Right cardiac atrium (tissue), 5 donors: ENCODE data around the gene GPM6B. TPM values are rescaled to one million over a fixed set of nuclear protein-coding genes. Genes with fewer than 3 reads are reported as not detected.

ENCODE experiments used
- ATAC-seq, 2 donors: fragments of 200-7000 bp; cut with Tn5 transposase; one replicate each; pipeline versions ENCODE4 v1.8.0 to v1.9.1; 2020; ENCODE audit warnings: moderate library complexity in 2 of 2, mild to moderate bottlenecking in 1 of 2
- DNase-seq, 3 donors: peaks; one replicate each; pipeline ENCODE4 v3.0.0-alpha.2; 2020
- H3K27ac ChIP-seq: one replicate; pipeline ENCODE4 v1.5.1; 2013; ENCODE audit warnings: mild to moderate bottlenecking, low read length, control low read depth, moderate library complexity
- H3K27me3 ChIP-seq: one replicate; pipeline ENCODE4 v1.6.1; 2013; ENCODE audit not compliant: control insufficient read depth, insufficient read depth
- H3K4me1 ChIP-seq: one replicate; pipeline ENCODE4 v1.6.1; 2013; ENCODE audit warnings: low read length; ENCODE audit not compliant: control insufficient read depth, insufficient read depth
- H3K4me3 ChIP-seq: one replicate; pipeline ENCODE4 v1.5.1; 2013; ENCODE audit warnings: low read length, control low read depth
- H3K9me3 ChIP-seq: one replicate; pipeline ENCODE4 v1.6.1; 2013; ENCODE audit warnings: low read length; ENCODE audit not compliant: control insufficient read depth
- WGBS: extraction: QIAGEN DNeasy Blood & Tissue Kit; methylation state at CpG from one replicate; pipeline ENCODE4 v1.1.7; 2013; 5-methylcytosine and 5-hydroxymethylcytosine counted together
- intact Hi-C, 4 donors: fragments of 100-400 bp; cut with DNase I; formaldehyde crosslinking; loops; one replicate each; pipeline versions ENCODE4 v1.11.0 to v1.14.0; 2022 to 2023
- polyA plus RNA-seq: library from polyadenylated mRNA; stranded (reverse); fragments of 200-250 nt; gene quantifications from one replicate; pipeline ENCODE4 v1.2.3, GENCODE V29; 2013
- total RNA-seq, 4 donors: library from RNA; stranded (reverse); fragmentation: NEBNext Ultra II Directional; extraction: Animal tissue kit (Norgen Biotek cat#: 25700); gene quantifications; one replicate each; pipeline ENCODE4 v1.2.1, GENCODE V29; 2021
- donor health status: healthy with polysubstance abuse.
- donor health status: DM: no; HTN: yes; CAD: no.
- donor health status: DM: no; HTN: no; CAD: no.
- donor health status: DM: no; HTN: yes; CAD: no; lungs with severe emphysema.
- donor health status: DM: yes; HTN: yes; CAD: no.

The GPM6B gene
- total and polyA plus RNA-seq, 5 donors = 11.0 to 16.4 (median 12.0) TPM

DNA sequence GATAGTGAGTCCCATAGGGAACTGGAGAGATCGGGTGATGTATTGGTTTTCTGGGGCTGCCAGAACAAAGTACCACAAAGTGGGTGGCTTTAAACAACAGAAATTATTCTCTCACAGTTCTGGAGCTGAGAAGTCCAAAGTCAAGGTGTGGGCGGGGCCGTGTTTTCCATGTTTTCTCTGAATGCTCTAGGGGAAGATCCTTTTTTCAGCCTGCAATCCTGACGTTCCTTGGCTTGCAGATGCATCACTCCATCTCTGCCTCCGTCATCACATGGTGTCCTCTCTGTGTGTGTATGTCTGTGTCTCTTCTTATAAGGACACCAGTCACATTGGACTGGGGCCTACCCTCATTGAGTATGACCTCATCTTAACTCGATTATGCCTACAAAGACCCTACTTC, 7.9 kb upstream of the GPM6B start:
- H3K27me3 ChIP-seq = no peaks in the 10 kb centered on the region
- WGBS = 80% methylated on average over 6 of the region's 6 CpGs
- H3K9me3 ChIP-seq = no peaks in the 10 kb centered on the region
- ATAC-seq = no peak
- no peak overlapping the region for H3K4me3 ChIP-seq
- no peak for DNase-seq
- intact Hi-C loops = no loop called here
- no peak overlapping the region for H3K27ac ChIP-seq
- H3K4me1 ChIP-seq = peaks cover 5% of the 10 kb centered on the region

GRCh38 chrX:13821738-13822137, 4.8 kb upstream of the GPM6B start:
- H3K4me3 ChIP-seq = no peak overlapping the region
- no peaks in the 10 kb centered on the region for H3K27me3 ChIP-seq
- ATAC-seq (no peak), DNase-seq (no peak)
- intact Hi-C loops = no loop called here
- peaks cover 5% of the 10 kb centered on the region for H3K4me1 ChIP-seq
- no peaks in the 10 kb centered on the region for H3K9me3 ChIP-seq
- WGBS = 94% methylated on average over 6 of the region's 6 CpGs
- H3K27ac ChIP-seq = no peak overlapping the region

GRCh38 chrX:13816176-13816575, 717 bp downstream of the GPM6B start:
- H3K27me3 ChIP-seq = no peaks in the 10 kb centered on the region
- intact Hi-C loops = no loop called here
- no peak overlapping the region for H3K27ac ChIP-seq
- H3K4me1 ChIP-seq = no peaks in the 10 kb centered on the region
- H3K4me3 ChIP-seq = no peak overlapping the region
- H3K9me3 ChIP-seq = no peaks in the 10 kb centered on the region
- WGBS = 82% methylated on average over 6 of the region's 6 CpGs
- ATAC-seq (no peak), DNase-seq (no peak)

DNA sequence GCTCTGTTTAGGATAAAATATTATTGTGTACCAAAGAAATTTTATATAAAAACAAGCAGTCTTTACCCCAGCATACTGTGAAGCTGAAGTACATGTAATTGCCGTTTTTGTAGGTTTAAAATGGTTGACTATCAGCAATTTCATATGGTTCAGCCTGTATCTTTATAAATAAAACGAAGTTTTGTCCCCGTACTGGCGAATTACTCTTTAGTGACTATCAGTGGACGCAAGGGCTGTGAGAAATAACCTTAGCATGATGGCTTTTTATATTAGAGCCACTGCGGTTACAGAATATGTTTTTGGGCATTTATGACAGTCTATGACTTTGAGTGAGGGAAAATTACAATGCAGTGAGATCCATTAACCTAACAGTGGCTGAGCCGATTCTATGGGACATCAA, 1.2 kb downstream of the GPM6B start:
- Histone ChIP-seq H3K4me3 (no peak overlapping the region), H3K27ac (no peak overlapping the region), H3K27me3 (no peaks in the 10 kb centered on the region), H3K4me1 (no peaks in the 10 kb centered on the region), H3K9me3 (no peaks in the 10 kb centered on the region)
- intact Hi-C loops = no loop called here
- DNase-seq (no peak), ATAC-seq (no peak)
- WGBS = 87% methylated on average over 7 of the region's 7 CpGs

- Histone ChIP-seq H3K27me3 (no peaks in the 10 kb centered on the region), H3K9me3 (no peaks in the 10 kb centered on the region), H3K4me3 (no peak overlapping the region), H3K27ac (no peak overlapping the region), H3K4me1 (peaks cover 1% of the 10 kb centered on the region)
- intact Hi-C loops = no loop called here
- ATAC-seq (no peak), DNase-seq (no peak)
These were observed 8.0 kb downstream of the GPM6B start for GRCh38 chrX:13808865-13809264.

- no peak for DNase-seq
- intact Hi-C loops = no loop called here
These were observed 8.6 kb downstream of the GPM6B start for GRCh38 chrX:13808293-13808692.

GRCh38 chrX:13805241-13805640, 11.7 kb downstream of the GPM6B start:
- Histone ChIP-seq H3K27ac (no peak overlapping the region), H3K4me1 (peaks cover 1% of the 10 kb centered on the region), H3K4me3 (no peak overlapping the region), H3K27me3 (no peaks in the 10 kb centered on the region), H3K9me3 (no peaks in the 10 kb centered on the region)
- DNase-seq = no peak
- 61% methylated on average over 2 of the region's 2 CpGs for WGBS
- no peak for ATAC-seq
- intact Hi-C loops = no loop called here

More at GRCh38 chrX:13808293-13808692, 8.6 kb downstream of the GPM6B start:
- Histone ChIP-seq H3K27me3 (no peaks in the 10 kb centered on the region), H3K9me3 (no peaks in the 10 kb centered on the region), H3K27ac (no peak overlapping the region), H3K4me3 (no peak overlapping the region), H3K4me1 (peaks cover 1% of the 10 kb centered on the region)
- WGBS = 66% methylated on average over 4 of the region's 4 CpGs
- no peak for ATAC-seq

GRCh38 chrX:13803116-13803515, 13.8 kb downstream of the GPM6B start:
- intact Hi-C loops = no loop called here
- WGBS = 56% methylated on average over 6 of the region's 6 CpGs

DNA sequence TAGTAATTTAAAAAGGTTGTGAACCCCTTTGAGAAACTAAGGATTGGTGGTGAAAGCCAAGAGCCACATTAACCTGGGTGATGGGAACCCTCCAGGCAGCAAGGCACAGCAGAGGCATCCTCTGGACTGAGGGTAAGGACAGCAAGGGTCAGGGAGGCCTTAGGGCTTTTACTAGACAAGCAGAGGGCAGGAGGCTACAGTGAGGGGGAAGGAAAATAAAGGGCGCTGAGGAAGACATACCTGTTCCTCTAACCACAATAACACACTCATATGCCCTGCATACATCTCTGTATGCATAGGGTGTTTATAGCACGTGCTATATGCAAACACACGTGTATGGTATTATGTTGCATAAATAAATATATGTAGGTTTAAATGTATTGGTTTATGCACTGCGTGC, 18.7 kb downstream of the GPM6B start:
- intact Hi-C loops = no loop called here
- ATAC-seq (no peak), DNase-seq (no peak)
- H3K27ac ChIP-seq = no peak overlapping the region
- H3K27me3 ChIP-seq = no peaks in the 10 kb centered on the region
- no peaks in the 10 kb centered on the region for H3K9me3 ChIP-seq
- 96% methylated on average over 4 of the region's 4 CpGs for WGBS
- H3K4me1 ChIP-seq = no peaks in the 10 kb centered on the region
- H3K4me3 ChIP-seq = no peak overlapping the region

More at GRCh38 chrX:13803116-13803515, 13.8 kb downstream of the GPM6B start:
- DNase-seq = no peak
- H3K4me3 ChIP-seq = no peak overlapping the region
- H3K27ac ChIP-seq = no peak overlapping the region
- no peak for ATAC-seq
- no peaks in the 10 kb centered on the region for H3K9me3 ChIP-seq
- H3K4me1 ChIP-seq = no peaks in the 10 kb centered on the region
- no peaks in the 10 kb centered on the region for H3K27me3 ChIP-seq

GRCh38 chrX:13797512-13797911, 19.4 kb downstream of the GPM6B start:
- DNase-seq (no peak), ATAC-seq (no peak)
- WGBS = 91% methylated on average over 4 of the region's 4 CpGs
- no peaks in the 10 kb centered on the region for H3K27me3 ChIP-seq
- H3K9me3 ChIP-seq = no peaks in the 10 kb centered on the region
- H3K27ac ChIP-seq = no peak overlapping the region
- intact Hi-C loops = no loop called here
- no peaks in the 10 kb centered on the region for H3K4me1 ChIP-seq
- H3K4me3 ChIP-seq = no peak overlapping the region

GRCh38 chrX:13794417-13794816, 22.5 kb downstream of the GPM6B start:
- Histone ChIP-seq H3K4me1 (no peaks in the 10 kb centered on the region), H3K27me3 (no peaks in the 10 kb centered on the region), H3K27ac (no peak overlapping the region), H3K4me3 (no peak overlapping the region), H3K9me3 (no peaks in the 10 kb centered on the region)
- DNase-seq (no peak), ATAC-seq (no peak)
- 83% methylated on average over 10 of the region's 10 CpGs for WGBS
- intact Hi-C loops = no loop called here

GRCh38 chrX:13793897-13794296, 23.0 kb downstream of the GPM6B start:
- WGBS = 81% methylated on average over 2 of the region's 2 CpGs
- no peaks in the 10 kb centered on the region for H3K27me3 ChIP-seq
- intact Hi-C loops = no loop called here
- DNase-seq (no peak), ATAC-seq (no peak)
- no peak overlapping the region for H3K4me3 ChIP-seq
- no peaks in the 10 kb centered on the region for H3K9me3 ChIP-seq
- H3K4me1 ChIP-seq = no peaks in the 10 kb centered on the region
- H3K27ac ChIP-seq = no peak overlapping the region
